Measurements from ENCODE around the gene RAB7B.
A peak's percentile ranks its signal among the peaks of the same experiment; 100 is the strongest.

Gene RAB7B

GRCh38 chr1:206047271-206047670 lies 44.1 kb upstream of the RAB7B start:
- H3K4me3 ChIP-seq (replicated peaks; ENCODE audit: insufficient read depth, low read length) = no peak overlapping the region
- TF ChIP-seq GABPA (IDR thresholded peaks at IDR 0.05; ENCODE audit: low read depth) = no peak
- DNase-seq (ENCODE audit: low read depth in 1 of 2, low spot score in 1 of 2) = no peak
- H3K27me3 ChIP-seq (ENCODE audit: insufficient read depth, poor library complexity, severe bottlenecking) = no peaks in the 10 kb centered on the region
- no peak overlapping the region for H3K27ac ChIP-seq (replicated peaks)

- Histone ChIP-seq H3K4me3 (replicated peaks; ENCODE audit: insufficient read depth, low read length) (no peak overlapping the region), H3K27ac (replicated peaks) (no peak overlapping the region), H3K27me3 (ENCODE audit: insufficient read depth, poor library complexity, severe bottlenecking) (no peaks in the 10 kb centered on the region)
- TF ChIP-seq REST (IDR thresholded peaks at IDR 0.05; ENCODE audit: insufficient replicate concordance, low read depth) (no peak), GABPA (IDR thresholded peaks at IDR 0.05; ENCODE audit: low read depth) (no peak), POLR2AphosphoS5 (IDR thresholded peaks at IDR 0.05; ENCODE audit: low read depth) (no peak), CTCF (IDR thresholded peaks at IDR 0.05; ENCODE audit: insufficient read depth, low read length) (no peak), SPI1 (IDR thresholded peaks at IDR 0.05; ENCODE audit: borderline replicate concordance, low read depth) (no peak)
- DNase-seq (ENCODE audit: low read depth in 1 of 2, low spot score in 1 of 2) = no peak
Observed at GRCh38 chr1:206041640-206042039, 38.4 kb upstream of the RAB7B start.

DNA sequence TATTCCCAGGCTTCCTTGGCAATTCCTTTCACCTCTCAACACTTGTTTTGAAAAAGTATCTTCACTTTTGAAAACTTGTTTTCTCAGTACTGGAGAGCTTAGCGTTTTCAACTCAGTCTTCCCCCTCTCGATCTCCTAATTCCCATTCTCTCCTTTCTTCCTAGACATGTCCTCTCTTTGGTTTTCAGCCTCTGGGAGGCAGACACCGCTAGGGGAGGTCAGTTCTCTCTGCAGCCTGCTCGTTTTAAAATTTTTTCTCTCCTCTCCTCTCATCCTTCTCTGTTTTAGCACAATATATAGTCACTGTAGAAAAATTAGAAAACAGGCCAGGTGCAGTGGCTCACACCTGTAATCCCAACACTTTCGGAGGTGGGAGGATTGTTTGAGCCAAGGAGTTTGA lies 37.1 kb upstream of the RAB7B start:
- no peak overlapping the region for H3K27ac ChIP-seq (replicated peaks)
- H3K4me3 ChIP-seq (replicated peaks; ENCODE audit: insufficient read depth, low read length) = no peak overlapping the region
- TF ChIP-seq REST (IDR thresholded peaks at IDR 0.05; ENCODE audit: insufficient replicate concordance, low read depth) (no peak), POLR2AphosphoS5 (IDR thresholded peaks at IDR 0.05; ENCODE audit: low read depth) (no peak), SPI1 (IDR thresholded peaks at IDR 0.05; ENCODE audit: borderline replicate concordance, low read depth) (no peak), GABPA (IDR thresholded peaks at IDR 0.05; ENCODE audit: low read depth) (no peak), CTCF (IDR thresholded peaks at IDR 0.05; ENCODE audit: insufficient read depth, low read length) (no peak)
- no peaks in the 10 kb centered on the region for H3K27me3 ChIP-seq (ENCODE audit: insufficient read depth, poor library complexity, severe bottlenecking)
- no peak for DNase-seq (ENCODE audit: low read depth in 1 of 2, low spot score in 1 of 2)

DNA sequence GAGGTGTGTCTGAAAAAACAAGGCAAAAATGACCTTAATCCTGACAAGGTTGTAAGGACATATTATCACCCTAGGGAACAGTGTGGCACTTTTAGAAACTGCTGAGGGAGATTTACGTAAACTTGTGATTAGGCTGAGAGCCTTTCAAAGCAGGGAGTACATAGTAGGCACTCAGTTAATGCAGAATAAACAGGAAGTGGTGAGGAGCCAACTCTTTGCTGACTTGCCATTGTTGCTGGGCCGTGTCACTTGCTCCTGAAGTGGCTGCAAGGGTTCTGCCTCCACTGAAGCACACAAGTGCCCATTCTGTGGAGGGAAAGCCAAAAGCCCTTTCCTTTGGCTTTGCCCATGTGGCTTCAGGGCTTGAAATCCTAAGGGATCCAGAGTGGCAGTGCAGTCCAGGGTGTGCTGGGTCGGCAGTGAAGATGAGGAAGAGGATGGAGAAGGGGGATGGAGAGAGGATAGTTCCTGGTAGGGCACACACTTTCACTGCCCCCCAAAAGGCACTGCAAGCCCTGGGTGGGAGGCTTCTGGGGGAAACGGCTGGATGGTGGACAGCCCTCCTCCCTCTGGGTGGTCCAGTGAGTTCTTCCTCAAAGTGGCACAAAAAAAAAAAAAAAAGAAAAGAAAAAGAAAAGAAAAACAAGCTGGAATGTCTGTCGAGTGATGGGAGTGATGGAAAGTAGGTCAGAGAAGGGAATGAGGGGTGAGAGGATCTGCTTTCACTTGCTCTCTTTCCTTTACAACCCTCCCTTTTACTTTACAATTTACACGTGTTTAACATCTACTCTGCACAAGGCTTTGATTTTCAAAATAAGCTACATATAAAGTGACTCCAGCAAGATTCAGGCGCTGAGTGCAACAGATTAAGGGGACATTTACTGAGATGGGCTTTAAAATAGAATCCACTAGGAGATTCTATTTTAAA lies 36.1 kb upstream of the RAB7B start:
- no peak for DNase-seq (ENCODE audit: low read depth in 1 of 2, low spot score in 1 of 2)
- no peaks in the 10 kb centered on the region for H3K27me3 ChIP-seq (ENCODE audit: insufficient read depth, poor library complexity, severe bottlenecking)
- H3K27ac ChIP-seq (replicated peaks) = no peak overlapping the region
- TF ChIP-seq CTCF (IDR thresholded peaks at IDR 0.05; ENCODE audit: insufficient read depth, low read length) (no peak), SPI1 (IDR thresholded peaks at IDR 0.05; ENCODE audit: borderline replicate concordance, low read depth) (peak; percentile 40; the same call in 1 of the 2 replicates)
- no peak overlapping the region for H3K4me3 ChIP-seq (replicated peaks; ENCODE audit: insufficient read depth, low read length)

All from HL-60 (cell line).